ENCODE results near the gene IGFBPL1. TPM values are rescaled to one million over a fixed set of nuclear protein-coding genes. Genes with fewer than 3 reads are reported as not detected.
A peak's percentile ranks its signal among the peaks of the same experiment; 100 is the strongest.

The IGFBPL1 gene
- polyA plus RNA-seq, 3 donors = not detected

DNA sequence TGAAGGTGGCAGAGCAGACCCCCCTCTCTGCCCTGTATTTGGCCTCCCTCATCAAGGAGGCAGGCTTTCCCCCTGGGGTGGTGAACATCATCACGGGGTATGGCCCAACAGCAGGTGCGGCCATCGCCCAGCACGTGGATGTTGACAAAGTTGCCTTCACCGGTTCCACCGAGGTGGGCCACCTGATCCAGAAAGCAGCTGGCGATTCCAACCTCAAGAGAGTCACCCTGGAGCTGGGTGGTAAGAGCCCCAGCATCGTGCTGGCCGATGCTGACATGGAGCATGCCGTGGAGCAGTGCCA, 27.9 kb downstream of the IGFBPL1 start:
- Mint-ChIP-seq H3K27ac (peak overlapping the region in 3 of 7 donors; percentile 1 to 59 (median 34)), H3K36me3 (peaks cover 18 to 22% of the 10 kb centered on the region in 2 donors), H3K9me3 (no peaks in the 10 kb centered on the region), H3K4me3 (no peak overlapping the region), H3K27me3 (ENCODE audit: low read depth in 3 of 3) (peaks cover 3 to 5% (median 4%) of the 10 kb centered on the region in 3 donors), H3K4me1 (peaks cover 26% of the 10 kb centered on the region)
- TF ChIP-seq, protein P1, sequence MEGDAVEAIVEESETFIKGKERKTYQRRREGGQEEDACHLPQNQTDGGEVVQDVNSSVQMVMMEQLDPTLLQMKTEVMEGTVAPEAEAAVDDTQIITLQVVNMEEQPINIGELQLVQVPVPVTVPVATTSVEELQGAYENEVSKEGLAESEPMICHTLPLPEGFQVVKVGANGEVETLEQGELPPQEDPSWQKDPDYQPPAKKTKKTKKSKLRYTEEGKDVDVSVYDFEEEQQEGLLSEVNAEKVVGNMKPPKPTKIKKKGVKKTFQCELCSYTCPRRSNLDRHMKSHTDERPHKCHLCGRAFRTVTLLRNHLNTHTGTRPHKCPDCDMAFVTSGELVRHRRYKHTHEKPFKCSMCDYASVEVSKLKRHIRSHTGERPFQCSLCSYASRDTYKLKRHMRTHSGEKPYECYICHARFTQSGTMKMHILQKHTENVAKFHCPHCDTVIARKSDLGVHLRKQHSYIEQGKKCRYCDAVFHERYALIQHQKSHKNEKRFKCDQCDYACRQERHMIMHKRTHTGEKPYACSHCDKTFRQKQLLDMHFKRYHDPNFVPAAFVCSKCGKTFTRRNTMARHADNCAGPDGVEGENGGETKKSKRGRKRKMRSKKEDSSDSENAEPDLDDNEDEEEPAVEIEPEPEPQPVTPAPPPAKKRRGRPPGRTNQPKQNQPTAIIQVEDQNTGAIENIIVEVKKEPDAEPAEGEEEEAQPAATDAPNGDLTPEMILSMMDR (IDR thresholded peaks at IDR 0.05) = no peak
- Histone ChIP-seq H3K27ac (ENCODE audit: low read depth in 1 of 2, low read length in 2 of 2) (no peak overlapping the region), H3K4me1 (ENCODE audit: control insufficient read depth in 1 of 2, insufficient read depth in 2 of 2, low read length in 2 of 2) (peaks cover 14 to 20% of the 10 kb centered on the region in 2 donors), H2AFZ (ENCODE audit: insufficient read depth, low read depth, low read length, poor library complexity, severe bottlenecking) (no peak overlapping the region), H4K20me1 (ENCODE audit: insufficient read depth, low read length) (no peaks in the 10 kb centered on the region), H3K79me2 (ENCODE audit: insufficient read depth, low read length) (peaks cover 6% of the 10 kb centered on the region), H3K27me3 (ENCODE audit: control insufficient read depth in 2 of 2, insufficient read depth in 2 of 2, low read length in 2 of 2) (no peaks in the 10 kb centered on the region), H3K4me2 (replicated peaks; ENCODE audit: extremely low read depth, low read length, poor library complexity, severe bottlenecking) (no peak overlapping the region), H3K4me3 (replicated peaks in 1 of 3; ENCODE audit: low read depth in 2 of 3, low read length in 3 of 3) (no peak overlapping the region), H3K9ac (ENCODE audit: insufficient read depth, low read length, poor library complexity, severe bottlenecking) (no peak overlapping the region), H3K36me3 (replicated peaks in 1 of 2; ENCODE audit: control insufficient read depth in 1 of 2, insufficient read depth in 2 of 2, low read length in 2 of 2) (peaks cover 0 to 20% of the 10 kb centered on the region in 2 donors), H3K9me3 (replicated peaks in 1 of 2; ENCODE audit: control insufficient read depth in 1 of 2, insufficient read depth in 1 of 2, low read length in 2 of 2) (no peaks in the 10 kb centered on the region)
- WGBS (ENCODE audit: insufficient coverage) = 84% methylated on average over 10 of the region's 10 CpGs
- intact Hi-C loops (cut with micrococcal nuclease) = loop anchor here (10.0 kb wide), 2 partner anchors 482 to 642 kb away; partner anchors contain the start of gene TRMT10B (in 1 of the 2)
- no peak for DNase-seq

GRCh38 chr9:38395653-38396370, 28.4 kb downstream of the IGFBPL1 start:
- H3K4me3 ChIP-seq (replicated peaks in 1 of 3; ENCODE audit: low read depth in 2 of 3, low read length in 3 of 3) = no peak overlapping the region
- peaks cover 0 to 20% of the 10 kb centered on the region in 2 donors for H3K36me3 ChIP-seq (replicated peaks in 1 of 2; ENCODE audit: control insufficient read depth in 1 of 2, insufficient read depth in 2 of 2, low read length in 2 of 2)
- no peaks in the 10 kb centered on the region for H4K20me1 ChIP-seq (ENCODE audit: insufficient read depth, low read length)
- 85% methylated on average over 29 of the region's 30 CpGs for WGBS (ENCODE audit: insufficient coverage)
- TF ChIP-seq, protein P1 (IDR thresholded peaks at IDR 0.05) = no peak
- Mint-ChIP-seq H3K4me1 (peaks cover 26% of the 10 kb centered on the region), H3K4me3 (no peak overlapping the region), H3K27ac (peak overlapping the region in 1 of 7 donors; percentile 5), H3K27me3 (ENCODE audit: low read depth in 3 of 3) (peaks cover under 1 to 7% (median 4%) of the 10 kb centered on the region in 3 donors), H3K9me3 (no peaks in the 10 kb centered on the region), H3K36me3 (peaks cover 18 to 22% of the 10 kb centered on the region in 2 donors)
- H3K4me1 ChIP-seq (ENCODE audit: control insufficient read depth in 1 of 2, insufficient read depth in 2 of 2, low read length in 2 of 2) = peaks cover 14 to 20% of the 10 kb centered on the region in 2 donors
- H3K79me2 ChIP-seq (ENCODE audit: insufficient read depth, low read length) = peaks cover 6% of the 10 kb centered on the region
- H3K9me3 ChIP-seq (replicated peaks in 1 of 2; ENCODE audit: control insufficient read depth in 1 of 2, insufficient read depth in 1 of 2, low read length in 2 of 2) = no peaks in the 10 kb centered on the region
- H2AFZ ChIP-seq (ENCODE audit: insufficient read depth, low read depth, low read length, poor library complexity, severe bottlenecking) = no peak overlapping the region
- no peaks in the 10 kb centered on the region for H3K27me3 ChIP-seq (ENCODE audit: control insufficient read depth in 2 of 2, insufficient read depth in 2 of 2, low read length in 2 of 2)
- no peak for DNase-seq
- intact Hi-C loops (cut with micrococcal nuclease) = loop anchor here (10.0 kb wide), 2 partner anchors 481 to 641 kb away; partner anchors contain the start of gene TRMT10B (in 1 of the 2)
- H3K4me2 ChIP-seq (replicated peaks; ENCODE audit: extremely low read depth, low read length, poor library complexity, severe bottlenecking) = no peak overlapping the region
- H3K9ac ChIP-seq (ENCODE audit: insufficient read depth, low read length, poor library complexity, severe bottlenecking) = no peak overlapping the region
- no peak overlapping the region for H3K27ac ChIP-seq (ENCODE audit: low read depth in 1 of 2, low read length in 2 of 2)
